Measurements from ENCODE around the gene MTOR.

DNA sequence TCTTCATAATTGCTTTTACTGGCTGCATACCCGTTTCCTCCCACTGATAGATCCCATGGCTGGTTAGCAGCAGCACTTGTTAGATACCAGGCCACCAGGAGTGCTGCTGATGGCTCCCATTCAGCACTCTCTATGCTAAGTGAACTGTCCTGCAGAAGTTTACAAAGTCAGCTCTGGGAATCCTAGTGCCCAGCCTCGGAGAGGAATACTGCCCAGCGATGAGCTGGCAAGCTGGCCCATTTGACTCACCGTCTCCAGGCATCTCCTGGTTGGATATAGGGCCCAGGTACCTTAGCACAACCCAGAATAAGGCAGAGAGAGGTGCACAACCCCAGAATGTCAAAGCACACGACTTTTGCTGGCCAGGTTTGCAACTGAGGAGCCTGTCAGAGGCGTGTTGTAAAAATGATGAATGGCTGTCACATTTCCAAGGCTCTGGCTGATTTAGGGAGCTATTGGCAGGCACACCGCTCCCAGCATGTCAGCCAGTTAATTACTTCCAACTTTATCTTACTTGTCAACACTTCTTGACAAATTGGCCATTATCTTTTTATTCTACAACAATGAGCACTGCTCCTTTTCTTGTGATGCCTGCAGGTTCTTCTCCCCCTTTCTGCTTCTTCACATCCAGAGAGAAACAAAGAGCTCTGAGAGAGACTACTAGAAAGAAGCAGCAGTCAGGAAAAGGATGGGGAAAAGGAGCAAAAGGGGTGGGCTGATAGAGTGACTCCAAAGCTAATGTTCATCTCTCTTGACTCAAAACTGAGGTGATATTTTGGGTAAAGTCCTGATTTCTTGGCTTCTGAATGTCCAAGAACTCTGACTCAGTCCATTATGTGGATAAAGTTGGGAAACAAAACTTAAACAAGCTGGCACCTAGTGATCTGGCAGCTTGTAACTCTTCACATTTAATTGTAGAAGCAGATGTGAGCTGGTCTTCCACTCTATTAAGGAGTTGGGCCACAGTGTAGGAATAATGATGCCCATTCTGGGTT, 84.0 kb downstream of the MTOR start:
- TF ChIP-seq GABPA (IDR thresholded peaks at IDR 0.05; ENCODE audit: low read depth), result no peak
- no peak for TF ChIP-seq POLR2AphosphoS5 (IDR thresholded peaks at IDR 0.05; ENCODE audit: low read depth)
- TF ChIP-seq, protein P1, sequence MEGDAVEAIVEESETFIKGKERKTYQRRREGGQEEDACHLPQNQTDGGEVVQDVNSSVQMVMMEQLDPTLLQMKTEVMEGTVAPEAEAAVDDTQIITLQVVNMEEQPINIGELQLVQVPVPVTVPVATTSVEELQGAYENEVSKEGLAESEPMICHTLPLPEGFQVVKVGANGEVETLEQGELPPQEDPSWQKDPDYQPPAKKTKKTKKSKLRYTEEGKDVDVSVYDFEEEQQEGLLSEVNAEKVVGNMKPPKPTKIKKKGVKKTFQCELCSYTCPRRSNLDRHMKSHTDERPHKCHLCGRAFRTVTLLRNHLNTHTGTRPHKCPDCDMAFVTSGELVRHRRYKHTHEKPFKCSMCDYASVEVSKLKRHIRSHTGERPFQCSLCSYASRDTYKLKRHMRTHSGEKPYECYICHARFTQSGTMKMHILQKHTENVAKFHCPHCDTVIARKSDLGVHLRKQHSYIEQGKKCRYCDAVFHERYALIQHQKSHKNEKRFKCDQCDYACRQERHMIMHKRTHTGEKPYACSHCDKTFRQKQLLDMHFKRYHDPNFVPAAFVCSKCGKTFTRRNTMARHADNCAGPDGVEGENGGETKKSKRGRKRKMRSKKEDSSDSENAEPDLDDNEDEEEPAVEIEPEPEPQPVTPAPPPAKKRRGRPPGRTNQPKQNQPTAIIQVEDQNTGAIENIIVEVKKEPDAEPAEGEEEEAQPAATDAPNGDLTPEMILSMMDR (IDR thresholded peaks at IDR 0.05; ENCODE audit: insufficient read depth, low read length), result no peak
- no peak for TF ChIP-seq REST (IDR thresholded peaks at IDR 0.05; ENCODE audit: insufficient replicate concordance, low read depth)
